ENCODE measurements around the gene POLR1E.

GRCh38 chr9:37521111-37521510 lies 35.4 kb downstream of the POLR1E start:
- TF ChIP-seq POLR2A (IDR thresholded peaks at IDR 0.05) (no peak), EP300 (IDR thresholded peaks at IDR 0.05) (no peak), CTCF (IDR thresholded peaks at IDR 0.05) (no peak), POLR2AphosphoS5 (IDR thresholded peaks at IDR 0.05) (no peak)

All from stomach (tissue), 4 donors.